HepG2 (cell line): Measurements from ENCODE around the gene BBIP1. TPM values are rescaled to one million over a fixed set of nuclear protein-coding genes. Genes with fewer than 3 reads are reported as not detected.

Source experiments
- ATRX ChIP-seq: sonication (generic); formaldehyde crosslinking; IDR thresholded peaks from 2 replicates; pipeline ENCODE4 v1.4.0; 2020; ENCODE audit warnings: missing genetic modification reagents, borderline replicate concordance
- BCL6 ChIP-seq: IDR thresholded peaks from 2 replicates; pipeline ENCODE4 v1.6.1; 2016; ENCODE audit warnings: missing genetic modification reagents, missing compliant biosample characterization
- HDAC6 ChIP-seq: fragments of 200-600 bp; sonication (generic); IDR thresholded peaks from 2 replicates; pipeline ENCODE4 v1.7.0; 2017; ENCODE audit warnings: mild to moderate bottlenecking, antibody characterized with exemption, low read length, low read depth
- TFE3 ChIP-seq: IDR thresholded peaks from 2 replicates; pipeline ENCODE4 v1.6.1; 2016
- ZNF142 ChIP-seq: sonication (generic); formaldehyde crosslinking; IDR thresholded peaks from 2 replicates; pipeline ENCODE4 v1.4.0; 2020; ENCODE audit warnings: missing genetic modification reagents
- polyA plus RNA-seq, 8 experiments: library from polyadenylated mRNA; depleted of rRNA in 3 of 8; stranded (reverse) in 7 of 8; unstranded in 1 of 8; fragments of >200 nt; fragmentation: Illumina TruSeq in 4 of 8; extraction: Trizol in 4 of 8; gene quantifications; 2 replicates each; pipeline versions ENCODE4 v1.2.1 to v1.2.3, GENCODE V29; 2011 to 2016; ENCODE audit warnings: low read depth in 4 of 8, missing spikeins in 1 of 8, mixed read lengths in 1 of 8; ENCODE audit not compliant: insufficient read depth in 1 of 8
- total RNA-seq, 5 experiments: library from RNA; depleted of rRNA; stranded (reverse); fragments of >200 nt; fragmentation: Illumina TruSeq; extraction: Trizol; gene quantifications; 2 replicates each; pipeline ENCODE4 v1.2.3, GENCODE V29; 2016; ENCODE audit warnings: low read depth in 1 of 5

Gene BBIP1
- total and polyA plus RNA-seq, 2 of the 13 experiments (the other 11 are each of a cell fraction or from before 2014, with no cell fraction given) = 18.3 to 24.1 TPM

- TF ChIP-seq ZNF142 (CRISPR knock-in tag) (no peak), BCL6 (CRISPR knock-in tag) (no peak), HDAC6 (no peak), ATRX (CRISPR knock-in tag) (no peak), TFE3 (CRISPR knock-in tag) (no peak)
- TF ChIP-seq, all 625 proteins: peak for 4
Observed at GRCh38 chr10:110893559-110894179, 25.3 kb downstream of the BBIP1 start (continued).
